Medulla oblongata (tissue), 1 donor: Measurements from ENCODE around the gene ZNF516.

ENCODE experiments used
- DNase-seq: peaks from one replicate; pipeline ENCODE4 v3.0.0-alpha.2; 2015; ENCODE audit errors: extremely low spot score

The ZNF516 gene

GRCh38 chr18:76506974-76507764 is 12.1 kb upstream of the ZNF516 start:
- no peak for DNase-seq

- no peak for DNase-seq
Measured at GRCh38 chr18:76506395-76506794, 11.4 kb upstream of the ZNF516 start.

GRCh38 chr18:76505614-76506013 is 10.6 kb upstream of the ZNF516 start:
- DNase-seq, result no peak

GRCh38 chr18:76504749-76505148 is 9.7 kb upstream of the ZNF516 start:
- DNase-seq, result no peak

- peak; percentile 63 for DNase-seq
Measured at GRCh38 chr18:76503649-76504386, 8.8 kb upstream of the ZNF516 start.

- DNase-seq, result no peak
Measured at GRCh38 chr18:76502551-76502950, 7.5 kb upstream of the ZNF516 start.

GRCh38 chr18:76499637-76500340 is 4.7 kb upstream of the ZNF516 start:
- no peak for DNase-seq

- no peak for DNase-seq
Measured at GRCh38 chr18:76499021-76499420, 4.0 kb upstream of the ZNF516 start.

- DNase-seq, result no peak
Measured at GRCh38 chr18:76498064-76498463, 3.0 kb upstream of the ZNF516 start.

- DNase-seq, result no peak
Measured at GRCh38 chr18:76497021-76497420, 2.0 kb upstream of the ZNF516 start.

- DNase-seq, result no peak
Measured at GRCh38 chr18:76496194-76496890, 1.3 kb upstream of the ZNF516 start.

- DNase-seq, result no peak
Measured at GRCh38 chr18:76495435-76496193, 572 bp upstream of the ZNF516 start.

- DNase-seq, result peak; percentile 24
Measured at GRCh38 chr18:76494231-76495005, 624 bp downstream of the ZNF516 start.

GRCh38 chr18:76493213-76494161 is 1.6 kb downstream of the ZNF516 start:
- DNase-seq, result peak; percentile 52

- DNase-seq, result peak; percentile 98
Measured at GRCh38 chr18:76492669-76493212, 2.3 kb downstream of the ZNF516 start.

GRCh38 chr18:76491776-76492668 is 3.0 kb downstream of the ZNF516 start:
- DNase-seq, result peak; percentile 56

GRCh38 chr18:76491473-76491775 is 3.6 kb downstream of the ZNF516 start:
- DNase-seq, result peak; percentile 65
